HS-5 (cell line): ENCODE measurements around the gene ZNRF1.

Source experiments
- DNase-seq: peaks from one replicate; pipeline ENCODE4 v3.0.0-alpha.2; 2012; ENCODE audit warnings: low read depth

The ZNRF1 gene

GRCh38 chr16:75099075-75099667 lies 100.3 kb downstream of the ZNRF1 start:
- no peak for DNase-seq

GRCh38 chr16:75099738-75100602 lies 101.1 kb downstream of the ZNRF1 start:
- DNase-seq = no peak

DNA sequence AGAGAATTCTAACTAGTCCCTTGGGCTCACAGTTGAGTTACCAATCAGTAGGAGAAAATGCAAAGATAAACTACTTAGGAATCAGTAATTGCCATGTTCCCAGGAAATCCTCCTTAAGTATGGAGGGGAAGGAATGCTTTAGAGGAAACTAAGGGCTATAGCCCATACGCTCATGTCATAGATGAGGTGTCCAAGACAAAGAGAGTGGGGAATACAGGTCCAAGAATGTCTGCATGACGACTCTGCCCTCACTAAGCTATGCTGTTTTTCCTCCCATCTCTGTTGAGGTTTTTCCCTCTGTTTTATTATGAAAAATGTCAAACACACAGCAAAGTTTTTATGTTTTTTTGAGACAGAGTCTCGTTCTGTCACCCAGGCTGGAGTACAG lies 101.8 kb downstream of the ZNRF1 start:
- no peak for DNase-seq

GRCh38 chr16:75101635-75102034 lies 102.8 kb downstream of the ZNRF1 start:
- no peak for DNase-seq

- no peak for DNase-seq
These were observed 103.8 kb downstream of the ZNRF1 start for GRCh38 chr16:75102595-75102994.

DNA sequence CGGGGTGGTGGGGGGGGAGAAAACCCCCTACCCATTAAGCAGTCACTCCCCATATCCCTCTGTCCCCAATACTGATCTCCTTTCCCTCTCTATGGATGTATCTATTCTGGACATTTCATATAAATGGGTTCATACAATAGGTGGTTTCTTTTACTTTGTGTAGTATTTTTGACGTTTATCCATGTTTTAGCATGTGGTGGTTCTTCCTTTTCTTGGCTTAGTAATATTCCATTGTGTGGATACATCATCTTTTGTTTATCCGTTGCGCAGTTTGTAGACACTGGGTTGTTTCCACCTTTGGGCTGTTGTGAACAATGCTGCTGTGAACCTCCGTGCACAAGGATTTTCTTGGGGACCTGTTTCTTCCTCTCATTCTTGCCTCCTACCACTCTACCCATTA lies 105.2 kb downstream of the ZNRF1 start:
- no peak for DNase-seq

- DNase-seq = no peak
These were observed 106.0 kb downstream of the ZNRF1 start for GRCh38 chr16:75104836-75105235.

DNA sequence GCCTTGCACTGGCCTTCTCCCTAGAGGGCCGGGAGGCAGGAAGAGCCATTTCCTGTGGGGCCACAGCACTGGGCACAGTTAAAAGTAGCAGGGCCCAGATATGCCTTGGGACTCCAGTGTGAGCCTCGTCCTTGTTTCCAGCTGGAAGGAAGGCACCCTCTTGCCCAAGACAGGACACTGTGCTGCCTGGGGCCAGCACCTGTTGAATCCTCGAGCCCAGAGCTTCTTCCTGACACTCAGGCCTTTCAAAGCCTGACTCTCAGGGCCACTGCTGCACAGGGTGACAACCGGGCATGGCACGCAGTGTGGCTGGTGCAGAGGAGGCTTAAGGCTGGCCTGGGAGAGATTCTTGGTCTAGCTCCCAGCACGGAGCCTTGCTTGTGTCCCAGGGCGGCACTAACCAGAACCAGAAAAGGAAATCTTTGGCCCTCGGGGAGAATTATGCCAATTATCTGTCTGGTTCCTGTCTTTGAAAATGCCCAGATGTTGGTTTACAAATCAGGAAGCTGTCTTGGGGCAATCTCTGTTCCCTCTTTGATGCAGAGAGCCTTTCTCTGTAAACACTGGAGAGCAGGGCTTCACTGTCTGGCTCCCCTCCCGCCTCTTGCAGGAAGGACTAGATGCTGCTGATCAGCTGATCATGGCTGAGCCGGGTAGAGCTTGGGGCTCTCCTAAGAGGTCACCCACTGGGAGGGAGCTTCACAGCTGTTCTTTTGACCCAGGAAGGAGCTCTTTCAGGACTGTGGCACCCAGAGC lies 106.7 kb downstream of the ZNRF1 start:
- no peak for DNase-seq

DNA sequence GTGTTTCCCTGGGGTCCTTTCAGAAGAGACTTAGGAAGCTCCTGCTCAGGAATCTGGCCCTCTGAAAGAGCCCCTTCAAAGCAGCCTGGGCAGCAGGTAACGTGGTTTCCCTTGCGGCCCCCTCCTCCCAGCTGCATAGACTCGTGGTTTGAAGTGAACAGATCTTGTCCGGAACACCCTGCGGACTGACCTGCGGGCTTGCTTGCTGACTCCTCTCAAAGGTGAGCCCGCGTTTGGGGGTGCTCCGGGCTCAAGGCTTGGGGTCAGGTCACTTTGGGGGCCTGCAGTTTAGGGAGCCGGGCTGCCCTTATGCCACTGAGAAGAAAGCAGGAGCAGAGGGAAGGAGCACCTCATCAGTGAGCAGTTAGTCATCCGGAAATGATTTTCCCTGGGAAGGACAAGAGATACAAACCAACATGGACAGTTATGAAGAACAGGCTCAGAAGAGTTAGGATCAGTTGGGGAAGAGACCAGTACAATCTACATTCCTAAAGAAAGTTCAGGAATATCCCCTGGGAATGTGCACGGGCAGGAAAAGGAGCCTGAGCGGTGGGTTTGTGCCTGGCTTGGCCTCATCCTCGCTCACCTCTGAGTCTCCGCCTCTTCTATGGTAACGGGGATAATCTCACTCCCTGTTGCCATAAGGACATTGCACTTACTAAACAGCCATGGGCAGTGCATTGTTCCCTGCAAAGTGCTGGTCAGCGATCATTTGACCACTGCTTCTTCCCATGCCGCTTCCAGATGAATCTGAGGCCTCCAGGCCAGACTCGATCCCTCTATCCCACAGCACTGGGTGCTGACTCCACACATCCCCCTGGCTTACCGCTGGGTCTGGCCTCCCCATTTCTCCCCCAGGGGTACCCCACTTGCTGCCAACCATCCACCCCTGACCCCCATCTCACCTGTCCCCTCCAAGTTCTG lies 107.8 kb downstream of the ZNRF1 start:
- DNase-seq = no peak

DNA sequence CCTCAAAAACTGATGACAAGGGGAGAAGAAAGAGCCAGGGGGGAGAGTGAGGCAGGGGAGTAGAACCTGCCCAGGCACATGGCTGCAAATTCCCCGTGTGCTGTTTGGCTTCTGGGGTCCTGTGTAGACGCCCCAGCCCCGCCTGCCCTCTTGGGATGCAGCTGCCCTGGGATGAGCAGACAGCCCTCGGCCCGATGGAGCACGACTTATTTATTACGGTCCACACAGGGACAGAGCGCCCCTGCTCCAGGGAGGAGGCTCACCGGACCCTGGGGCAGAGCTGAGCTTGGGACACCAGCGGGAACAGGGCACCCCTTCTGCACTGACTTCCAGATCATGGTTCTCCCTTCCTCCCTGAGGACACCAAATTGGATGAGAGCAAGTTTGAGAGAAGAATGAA lies 108.7 kb downstream of the ZNRF1 start:
- DNase-seq = no peak

GRCh38 chr16:75108792-75109731 lies 110.2 kb downstream of the ZNRF1 start:
- DNase-seq = peak; percentile 99

- no peak for DNase-seq
These were observed 111.0 kb downstream of the ZNRF1 start for GRCh38 chr16:75109732-75110243.

- peak; percentile 83 for DNase-seq
These were observed 112.1 kb downstream of the ZNRF1 start for GRCh38 chr16:75110637-75111513.

DNA sequence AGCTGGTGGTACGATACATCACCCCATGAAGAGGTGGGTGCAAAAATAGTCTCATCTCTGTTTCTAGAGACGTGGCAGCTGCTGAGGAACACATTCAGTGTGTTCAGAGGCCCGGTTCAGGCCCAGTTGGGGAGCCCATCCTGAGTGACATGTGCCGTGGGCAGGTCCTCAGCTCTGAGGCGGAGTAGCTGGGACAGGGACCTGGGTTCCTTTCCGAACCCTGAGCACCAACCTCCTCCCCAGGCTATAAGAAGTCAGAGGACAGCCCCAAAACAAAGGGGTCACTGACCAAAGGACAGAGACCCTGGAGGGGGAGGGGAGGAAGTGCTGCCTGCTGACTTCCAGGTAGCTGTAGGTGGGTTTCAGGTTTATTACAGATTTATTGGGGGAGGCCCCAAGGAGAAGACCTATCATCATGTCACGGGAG lies 112.7 kb downstream of the ZNRF1 start:
- no peak for DNase-seq

- DNase-seq = no peak
These were observed 113.3 kb downstream of the ZNRF1 start for GRCh38 chr16:75111961-75112733.

DNA sequence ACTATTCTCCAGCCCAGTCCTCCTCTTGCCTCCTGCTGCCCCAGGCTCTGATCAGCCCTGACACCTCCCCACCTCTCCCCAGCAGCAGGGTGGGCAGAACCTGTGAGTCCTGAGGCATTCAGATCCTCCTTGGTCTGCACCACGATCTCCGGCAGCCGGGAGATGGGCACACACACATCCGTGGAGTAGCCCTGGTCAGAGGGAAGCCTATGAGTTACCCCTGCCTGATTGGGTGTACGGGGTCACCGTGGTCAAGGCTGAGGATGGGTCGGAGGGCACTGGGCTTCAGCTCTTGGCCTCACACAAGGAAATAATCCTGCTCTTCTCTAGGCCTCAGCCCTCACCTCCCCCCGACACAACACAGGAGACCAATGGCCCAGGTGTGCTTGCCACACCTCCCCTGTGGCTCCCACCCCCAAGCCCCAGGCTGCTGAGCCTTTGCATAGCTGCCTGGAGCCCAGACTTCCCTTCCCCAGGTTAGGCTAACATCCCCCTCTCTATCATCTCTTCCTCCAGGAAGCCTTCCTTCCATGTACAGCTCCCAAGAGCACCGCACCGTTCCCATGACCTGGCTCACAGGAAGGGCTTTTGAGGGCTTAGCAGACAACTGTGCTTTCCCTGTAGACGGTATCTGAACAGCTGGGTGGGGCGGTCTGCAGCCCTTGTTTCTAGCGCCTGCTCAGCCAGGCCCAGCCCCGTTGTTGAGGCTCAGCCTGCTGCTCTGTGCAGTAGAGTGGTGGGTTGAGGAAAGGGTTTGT lies 114.1 kb downstream of the ZNRF1 start:
- DNase-seq = no peak

GRCh38 chr16:75113541-75114121 lies 114.8 kb downstream of the ZNRF1 start:
- DNase-seq = no peak
